Putamen (tissue), 1 donor: ENCODE results near the gene TMCC3.
A peak's percentile ranks its signal among the peaks of the same experiment; 100 is the strongest.
"Not testable (repeated sequence)": the region's sequence is repeated elsewhere in the genome, so short reads cannot be mapped to it uniquely, and the experiment has no call there.

Source experiments
- DNase-seq: peaks from one replicate; pipeline ENCODE4 v3.0.0-alpha.2; 2016; ENCODE audit warnings: low spot score

TMCC3 gene

GRCh38 chr12:94650143-94651056, at the start of gene TMCC3:
Gene TMCC3, minus strand, starts transcription at chr12:94650557. Its CDS starts 127 bp downstream, at chr12:94650430.
- DNase-seq: peak; percentile 84

GRCh38 chr12:94699801-94700200, 49.4 kb upstream of the TMCC3 start:
- DNase-seq: no peak

- no peak for DNase-seq
These were observed 48.2 kb upstream of the TMCC3 start for GRCh38 chr12:94698578-94698977.

GRCh38 chr12:94697631-94698030, 47.3 kb upstream of the TMCC3 start:
- DNase-seq: no peak

- no peak for DNase-seq
These were observed 44.4 kb upstream of the TMCC3 start for GRCh38 chr12:94694732-94695131.

GRCh38 chr12:94692826-94693225, 42.5 kb upstream of the TMCC3 start:
- not testable (repeated sequence) for DNase-seq

- no peak for DNase-seq
These were observed 39.9 kb upstream of the TMCC3 start for GRCh38 chr12:94690198-94690771.

GRCh38 chr12:94689646-94690036, 39.3 kb upstream of the TMCC3 start:
- no peak for DNase-seq

GRCh38 chr12:94689002-94689645, 38.8 kb upstream of the TMCC3 start:
- DNase-seq: no peak

GRCh38 chr12:94687891-94688290, 37.5 kb upstream of the TMCC3 start:
- DNase-seq: no peak

GRCh38 chr12:94686834-94687628, 36.7 kb upstream of the TMCC3 start:
- DNase-seq: no peak

- no peak for DNase-seq
These were observed 34.2 kb upstream of the TMCC3 start for GRCh38 chr12:94684416-94685142.

- DNase-seq: no peak
These were observed 29.3 kb upstream of the TMCC3 start for GRCh38 chr12:94679554-94680195.

- no peak for DNase-seq
These were observed 28.5 kb upstream of the TMCC3 start for GRCh38 chr12:94678849-94679248.

- DNase-seq: no peak
These were observed 28.0 kb upstream of the TMCC3 start for GRCh38 chr12:94678379-94678778.

GRCh38 chr12:94677778-94678177, 27.4 kb upstream of the TMCC3 start:
- no peak for DNase-seq

- DNase-seq: no peak
These were observed 26.6 kb upstream of the TMCC3 start for GRCh38 chr12:94676922-94677321.

GRCh38 chr12:94676031-94676641, 25.8 kb upstream of the TMCC3 start:
- no peak for DNase-seq

GRCh38 chr12:94674835-94675234, 24.5 kb upstream of the TMCC3 start:
- no peak for DNase-seq

GRCh38 chr12:94674051-94674451, 23.7 kb upstream of the TMCC3 start:
- DNase-seq: no peak

- no peak for DNase-seq
These were observed 23.1 kb upstream of the TMCC3 start for GRCh38 chr12:94673496-94673895.
